H9 (cell line): ENCODE data around the gene RTP1. TPM values are rescaled to one million over a fixed set of nuclear protein-coding genes. Genes with fewer than 3 reads are reported as not detected.

Experiments
- DNase-seq: peaks from one replicate; pipeline ENCODE4 v3.0.0-alpha.2; 2017
- H2AFZ ChIP-seq: one replicate; pipeline ENCODE4 v1.6.1; 2013; ENCODE audit warnings: mild to moderate bottlenecking, low read length, control low read depth, moderate library complexity
- H2AK5ac ChIP-seq: 2 replicates; pipeline ENCODE4 v1.6.1; 2013; ENCODE audit warnings: low read length, control low read depth, mixed read lengths; ENCODE audit not compliant: insufficient read length
- H2BK120ac ChIP-seq: one replicate; pipeline ENCODE4 v1.6.1; 2013; ENCODE audit warnings: low read depth, mild to moderate bottlenecking, low read length, control low read depth, inconsistent platforms; ENCODE audit not compliant: poor library complexity, severe bottlenecking
- H2BK12ac ChIP-seq: 2 replicates; pipeline ENCODE4 v1.6.1; 2013; ENCODE audit warnings: low read length, control low read depth, mixed read lengths, low read depth; ENCODE audit not compliant: insufficient read length
- H2BK15ac ChIP-seq: 2 replicates; pipeline ENCODE4 v1.6.1; 2013; ENCODE audit warnings: low read depth, low read length, control low read depth
- H2BK20ac ChIP-seq: one replicate; pipeline ENCODE4 v1.6.1; 2013; ENCODE audit warnings: low read depth, mild to moderate bottlenecking, low read length, control low read depth, inconsistent platforms; ENCODE audit not compliant: poor library complexity, severe bottlenecking
- H2BK5ac ChIP-seq: 2 replicates; pipeline ENCODE4 v1.6.1; 2013; ENCODE audit warnings: low read length, control low read depth, mixed read lengths; ENCODE audit not compliant: insufficient read length
- H3K14ac ChIP-seq: 2 replicates; pipeline ENCODE4 v1.6.1; 2013; ENCODE audit warnings: low read length, control low read depth; ENCODE audit not compliant: insufficient read depth
- H3K18ac ChIP-seq: 2 replicates; pipeline ENCODE4 v1.6.1; 2013; ENCODE audit warnings: low read depth, mild to moderate bottlenecking, mixed read lengths, low read length, control low read depth; ENCODE audit not compliant: insufficient read length
- H3K23ac ChIP-seq: 2 replicates; pipeline ENCODE4 v1.6.1; 2013; ENCODE audit warnings: low read length, control low read depth, mixed read lengths, low read depth; ENCODE audit not compliant: insufficient read length
- H3K23me2 ChIP-seq: 2 replicates; pipeline ENCODE4 v1.6.1; 2013; ENCODE audit warnings: low read depth, mild to moderate bottlenecking, mixed read lengths, low read length, control low read depth; ENCODE audit not compliant: insufficient read length, poor library complexity, severe bottlenecking
- H3K27ac ChIP-seq: 2 replicates; pipeline ENCODE4 v1.5.1; 2013; ENCODE audit warnings: low read length, control low read depth, mixed read lengths, low read depth; ENCODE audit not compliant: insufficient read length
- H3K27me3 ChIP-seq: 2 replicates; pipeline ENCODE4 v1.6.1; 2013; ENCODE audit warnings: low read length, control low read depth, inconsistent platforms; ENCODE audit not compliant: insufficient read depth
- H3K4ac ChIP-seq: 2 replicates; pipeline ENCODE4 v1.6.1; 2013; ENCODE audit warnings: low read depth, mild to moderate bottlenecking, control low read depth, inconsistent platforms, low read length, moderate library complexity
- H3K4me1 ChIP-seq: 2 replicates; pipeline ENCODE4 v1.6.1; 2013; ENCODE audit warnings: low read length, control low read depth, inconsistent platforms; ENCODE audit not compliant: insufficient read depth
- H3K4me2 ChIP-seq: 2 replicates; pipeline ENCODE4 v1.6.1; 2013; ENCODE audit warnings: low read length, control low read depth, mixed read lengths; ENCODE audit not compliant: insufficient read length, insufficient read depth
- H3K56ac ChIP-seq: 2 replicates; pipeline ENCODE4 v1.6.1; 2013; ENCODE audit warnings: low read depth, mild to moderate bottlenecking, mixed read lengths, low read length, control low read depth; ENCODE audit not compliant: insufficient read length
- H3K79me1 ChIP-seq: 2 replicates; pipeline ENCODE4 v1.6.1; 2013; ENCODE audit warnings: low read depth, mild to moderate bottlenecking, moderate library complexity, low read length, control low read depth, inconsistent platforms; ENCODE audit not compliant: insufficient read depth, poor library complexity, severe bottlenecking
- H3K79me2 ChIP-seq: 2 replicates; pipeline ENCODE4 v1.6.1; 2013; ENCODE audit warnings: low read length, control low read depth, inconsistent platforms; ENCODE audit not compliant: insufficient read depth
- H3K9ac ChIP-seq: 2 replicates; pipeline ENCODE4 v1.6.1; 2013; ENCODE audit warnings: low read length, control low read depth, mixed read lengths; ENCODE audit not compliant: insufficient read length; ENCODE audit errors: extremely low read depth
- H3K9me3 ChIP-seq: one replicate; pipeline ENCODE4 v1.6.1; 2013; ENCODE audit warnings: low read depth, low read length, inconsistent platforms; ENCODE audit not compliant: control insufficient read depth
- H3T11ph ChIP-seq: one replicate; pipeline ENCODE4 v1.6.1; 2013; ENCODE audit warnings: mild to moderate bottlenecking, low read length, control low read depth, inconsistent platforms
- H4K20me1 ChIP-seq: one replicate; pipeline ENCODE4 v1.6.1; 2013; ENCODE audit not compliant: control insufficient read depth, insufficient read length, insufficient read depth
- H4K5ac ChIP-seq: 2 replicates; pipeline ENCODE4 v1.6.1; 2013; ENCODE audit warnings: low read depth, mild to moderate bottlenecking, mixed read lengths, low read length, control low read depth; ENCODE audit not compliant: insufficient read length
- H4K8ac ChIP-seq: replicated peaks from 2 replicates; pipeline ENCODE4 v1.6.1; 2013; ENCODE audit warnings: low read length, control low read depth, mixed read lengths, low read depth; ENCODE audit not compliant: insufficient read length
- H4K91ac ChIP-seq: 2 replicates; pipeline ENCODE4 v1.6.1; 2013; ENCODE audit warnings: low read depth, mild to moderate bottlenecking, moderate library complexity, mixed read lengths, low read length, control low read depth; ENCODE audit not compliant: insufficient read length
- H3K27ac Mint-ChIP-seq, 3 experiments: 2 replicates in 2 of 3; 3 replicates in 1 of 3; pipeline ENCODE4 v1.8.0; 2020 to 2021; ENCODE audit warnings: mixed read lengths in 3 of 3, mild to moderate bottlenecking in 1 of 3, moderate library complexity in 1 of 3
- H3K27me3 Mint-ChIP-seq: 2 replicates; pipeline ENCODE4 v1.8.0; 2021; ENCODE audit warnings: low read depth, mild to moderate bottlenecking, moderate library complexity, mixed read lengths
- H3K36me3 Mint-ChIP-seq, 3 experiments: 2 replicates in 2 of 3; 3 replicates in 1 of 3; pipeline ENCODE4 v1.8.0; 2020 to 2021; ENCODE audit warnings: low read depth in 3 of 3, mixed read lengths in 3 of 3; ENCODE audit not compliant: insufficient read depth in 1 of 3
- H3K4me1 Mint-ChIP-seq, 2 experiments: 2 replicates each; pipeline ENCODE4 v1.8.0; 2020; ENCODE audit warnings: mixed read lengths in 2 of 2
- H3K4me3 Mint-ChIP-seq, 2 experiments: 2 replicates in 1 of 2; 3 replicates in 1 of 2; pipeline ENCODE4 v1.8.0; 2020 to 2021; ENCODE audit warnings: mild to moderate bottlenecking in 2 of 2, mixed read lengths in 2 of 2, moderate library complexity in 1 of 2
- H3K9me3 Mint-ChIP-seq, 2 experiments: 2 replicates in 1 of 2; 3 replicates in 1 of 2; pipeline ENCODE4 v1.8.0; 2020; ENCODE audit warnings: mild to moderate bottlenecking in 2 of 2, mixed read lengths in 2 of 2, moderate library complexity in 1 of 2
- WGBS: extraction: QIAGEN DNeasy Blood & Tissue Kit; methylation state at CpG from one replicate; pipeline ENCODE4 v1.1.7; 2013; ENCODE audit warnings: missing lambda C conversion rate, low lambda C conversion rate, mixed read lengths; ENCODE audit not compliant: insufficient read length; ENCODE audit errors: extremely low coverage; 5-methylcytosine and 5-hydroxymethylcytosine counted together
- total RNA-seq: library from RNA; stranded (reverse); gene quantifications from 2 replicates; pipeline ENCODE4 v1.2.1, GENCODE V29; 2021
- TF ChIP-seq, protein P1 (sequence below): fragments of 200-600 bp; sonication (generic); conservative IDR thresholded peaks from 3 replicates; pipeline ENCODE4 v1.8.0; 2021; ENCODE audit warnings: antibody characterized with exemption, mild to moderate bottlenecking

Gene RTP1
- total RNA-seq, 1 experiment from 2014 or later, result 6.6 TPM

DNA sequence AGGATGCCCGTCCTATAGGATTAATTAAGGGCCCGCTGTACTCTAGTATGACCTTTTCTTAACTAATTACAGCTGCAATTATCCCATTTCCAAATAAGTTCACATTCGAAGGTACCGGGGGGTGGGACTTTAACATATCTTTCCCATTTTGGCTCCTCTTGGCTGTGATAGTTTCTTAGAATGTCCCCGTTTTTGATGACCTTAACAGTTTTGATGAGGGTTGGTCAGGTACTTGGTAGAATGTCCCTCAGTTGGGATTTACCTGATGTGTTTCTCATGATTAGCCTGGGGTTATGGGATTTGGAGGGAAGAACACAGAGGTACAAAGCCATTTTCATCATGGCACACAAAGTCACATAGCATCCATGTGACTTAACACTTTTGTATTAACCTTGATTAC, 18.2 kb downstream of the RTP1 start:
- no CpG with 5 or more reads among the region's 5 CpGs for WGBS
- H3T11ph ChIP-seq, result no peak overlapping the region
- H3K36me3 Mint-ChIP-seq, result no peaks in the 10 kb centered on the region; a peak in 1 of 7 replicates

More for the DNA sequence above, 18.2 kb downstream of the RTP1 start:
- Histone ChIP-seq H3K4me2 (no peak overlapping the region), H3K4me1 (peaks cover 3% of the 10 kb centered on the region; the same call in 1 of the 2 replicates), H3K27me3 (no peaks in the 10 kb centered on the region), H4K91ac (no peak overlapping the region), H4K20me1 (no peaks in the 10 kb centered on the region), H3K14ac (no peak overlapping the region), H4K8ac (no peak overlapping the region), H3K18ac (no peak overlapping the region), H3K56ac (no peak overlapping the region), H3K4ac (no peak overlapping the region), H2BK120ac (no peak overlapping the region), H2AK5ac (no peak overlapping the region), H2AFZ (no peak overlapping the region), H2BK15ac (no peak overlapping the region), H2BK5ac (no peak overlapping the region), H3K23me2 (no peaks in the 10 kb centered on the region), H3K27ac (no peak overlapping the region), H3K9me3 (no peaks in the 10 kb centered on the region), H4K5ac (no peak overlapping the region), H3K23ac (no peak overlapping the region), H2BK12ac (no peak overlapping the region), H2BK20ac (no peak overlapping the region), H3K9ac (no peak overlapping the region), H3K79me1 (no peaks in the 10 kb centered on the region), H3K79me2 (no peaks in the 10 kb centered on the region)
- TF ChIP-seq, protein P1, sequence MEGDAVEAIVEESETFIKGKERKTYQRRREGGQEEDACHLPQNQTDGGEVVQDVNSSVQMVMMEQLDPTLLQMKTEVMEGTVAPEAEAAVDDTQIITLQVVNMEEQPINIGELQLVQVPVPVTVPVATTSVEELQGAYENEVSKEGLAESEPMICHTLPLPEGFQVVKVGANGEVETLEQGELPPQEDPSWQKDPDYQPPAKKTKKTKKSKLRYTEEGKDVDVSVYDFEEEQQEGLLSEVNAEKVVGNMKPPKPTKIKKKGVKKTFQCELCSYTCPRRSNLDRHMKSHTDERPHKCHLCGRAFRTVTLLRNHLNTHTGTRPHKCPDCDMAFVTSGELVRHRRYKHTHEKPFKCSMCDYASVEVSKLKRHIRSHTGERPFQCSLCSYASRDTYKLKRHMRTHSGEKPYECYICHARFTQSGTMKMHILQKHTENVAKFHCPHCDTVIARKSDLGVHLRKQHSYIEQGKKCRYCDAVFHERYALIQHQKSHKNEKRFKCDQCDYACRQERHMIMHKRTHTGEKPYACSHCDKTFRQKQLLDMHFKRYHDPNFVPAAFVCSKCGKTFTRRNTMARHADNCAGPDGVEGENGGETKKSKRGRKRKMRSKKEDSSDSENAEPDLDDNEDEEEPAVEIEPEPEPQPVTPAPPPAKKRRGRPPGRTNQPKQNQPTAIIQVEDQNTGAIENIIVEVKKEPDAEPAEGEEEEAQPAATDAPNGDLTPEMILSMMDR, result no peak
- DNase-seq, result no peak
- Mint-ChIP-seq H3K27me3 (peaks cover 4% of the 10 kb centered on the region; the same call in 1 of the 2 replicates), H3K4me1 (peaks cover 14 to 19% of the 10 kb centered on the region in 2 experiments), H3K4me3 (no peak overlapping the region), H3K9me3 (no peaks in the 10 kb centered on the region; a peak in 1 of 5 replicates), H3K27ac (no peak overlapping the region)
